ENCODE data around the gene FOLR1. TPM values are rescaled to one million over a fixed set of nuclear protein-coding genes. Genes with fewer than 3 reads are reported as not detected.

The FOLR1 gene
- total and polyA plus RNA-seq, 9 of the 15 experiments (the other 6 are each of a cell fraction or from before 2014, with no cell fraction given), result 0.22 to 2.3 (median 1.0) TPM

DNA sequence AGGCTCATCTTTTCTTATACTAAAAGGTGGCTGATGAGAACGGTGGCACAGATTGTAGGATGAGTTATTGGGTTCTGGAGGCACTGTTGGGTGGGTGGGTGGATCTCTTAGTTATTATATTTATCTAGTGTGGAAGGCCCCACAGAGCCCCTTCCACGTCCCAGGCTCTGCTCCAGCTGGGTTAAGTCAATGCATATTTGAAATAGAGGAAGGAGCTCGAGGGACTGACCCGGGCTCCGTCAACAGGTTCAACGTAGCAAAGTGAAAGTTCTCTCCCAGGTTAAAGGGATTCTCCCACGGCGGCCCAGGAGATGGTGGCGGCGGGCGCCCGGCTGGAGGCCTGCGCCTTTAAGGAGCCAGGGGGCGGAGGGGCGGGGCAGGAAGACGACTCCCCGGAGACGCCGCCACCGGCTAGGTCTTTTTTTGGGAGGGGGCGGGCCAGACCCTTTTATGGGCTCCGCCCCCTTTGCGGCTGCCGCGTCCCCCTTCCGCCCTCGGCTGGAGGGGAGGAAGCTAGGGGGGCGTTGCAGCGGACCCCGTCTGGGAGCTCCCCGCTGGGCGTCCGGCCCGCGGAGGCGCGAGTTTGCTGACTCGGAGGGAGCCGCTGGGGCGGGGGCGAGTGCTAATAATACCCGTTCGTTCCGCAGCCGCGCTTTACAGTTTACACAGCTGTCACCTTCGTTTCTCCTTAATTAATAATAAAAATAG lies 31.1 kb downstream of the FOLR1 start (continued):
- TF ChIP-seq, protein P1, sequence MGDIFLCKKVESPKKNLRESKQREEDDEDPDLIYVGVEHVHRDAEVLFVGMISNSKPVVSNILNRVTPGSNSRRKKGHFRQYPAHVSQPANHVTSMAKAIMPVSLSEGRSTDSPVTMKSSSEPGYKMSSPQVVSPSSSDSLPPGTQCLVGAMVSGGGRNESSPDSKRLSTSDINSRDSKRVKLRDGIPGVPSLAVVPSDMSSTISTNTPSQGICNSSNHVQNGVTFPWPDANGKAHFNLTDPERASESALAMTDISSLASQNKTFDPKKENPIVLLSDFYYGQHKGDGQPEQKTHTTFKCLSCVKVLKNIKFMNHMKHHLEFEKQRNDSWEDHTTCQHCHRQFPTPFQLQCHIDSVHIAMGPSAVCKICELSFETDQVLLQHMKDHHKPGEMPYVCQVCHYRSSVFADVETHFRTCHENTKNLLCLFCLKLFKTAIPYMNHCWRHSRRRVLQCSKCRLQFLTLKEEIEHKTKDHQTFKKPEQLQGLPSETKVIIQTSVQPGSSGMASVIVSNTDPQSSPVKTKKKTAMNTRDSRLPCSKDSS (IDR thresholded peaks at IDR 0.05; ENCODE audit: low read depth, partially characterized antibody), result no peak
- TF ChIP-seq FOSL1 (tag; conservative IDR thresholded peaks at IDR 0.05) (peak; percentile 24; the same call in 1 of the 2 replicates), PCBP2 (IDR thresholded peaks at IDR 0.05; ENCODE audit: low read depth, low read length, poor library complexity, severe bottlenecking) (no peak), DIDO1 (tag; IDR thresholded peaks at IDR 0.05; ENCODE audit: low read depth) (no peak), GATA2 (CRISPR knock-in tag; IDR thresholded peaks at IDR 0.05) (no peak), MAFF (IDR thresholded peaks at IDR 0.05; ENCODE audit: low read length) (no peak), ZNF175 (CRISPR knock-in tag; IDR thresholded peaks at IDR 0.05; ENCODE audit: low read depth) (no peak), CHD2 (IDR thresholded peaks at IDR 0.05; ENCODE audit: low read depth, low read length) (no peak), ZNF12 (CRISPR knock-in tag; IDR thresholded peaks at IDR 0.05) (no peak), SMARCE1 (IDR thresholded peaks at IDR 0.05) (0 out of 2 replicates have a peak, but pooled peaks have one; percentile 4), CCNT2 (IDR thresholded peaks at IDR 0.05; ENCODE audit: borderline replicate concordance, extremely low read depth, insufficient read length, low read depth, low read length) (peak; percentile 63), RAD51 (IDR thresholded peaks at IDR 0.05; ENCODE audit: borderline replicate concordance, low read depth) (no peak), RBFOX2 (IDR thresholded peaks at IDR 0.05; ENCODE audit: low read depth, low read length) (no peak), DACH1 (IDR thresholded peaks at IDR 0.05; ENCODE audit: partially characterized antibody) (peak; percentile 82), BRD4 (IDR thresholded peaks at IDR 0.05) (no peak; the same call in 1 of the 2 replicates)
- TF ChIP-seq, protein P2, sequence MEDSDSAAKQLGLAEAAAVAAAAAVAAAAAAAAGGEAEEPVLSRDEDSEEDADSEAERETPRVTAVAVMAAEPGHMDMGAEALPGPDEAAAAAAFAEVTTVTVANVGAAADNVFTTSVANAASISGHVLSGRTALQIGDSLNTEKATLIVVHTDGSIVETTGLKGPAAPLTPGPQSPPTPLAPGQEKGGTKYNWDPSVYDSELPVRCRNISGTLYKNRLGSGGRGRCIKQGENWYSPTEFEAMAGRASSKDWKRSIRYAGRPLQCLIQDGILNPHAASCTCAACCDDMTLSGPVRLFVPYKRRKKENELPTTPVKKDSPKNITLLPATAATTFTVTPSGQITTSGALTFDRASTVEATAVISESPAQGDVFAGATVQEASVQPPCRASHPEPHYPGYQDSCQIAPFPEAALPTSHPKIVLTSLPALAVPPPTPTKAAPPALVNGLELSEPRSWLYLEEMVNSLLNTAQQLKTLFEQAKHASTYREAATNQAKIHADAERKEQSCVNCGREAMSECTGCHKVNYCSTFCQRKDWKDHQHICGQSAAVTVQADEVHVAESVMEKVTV (CRISPR knock-in tag; IDR thresholded peaks at IDR 0.05), result no peak
- TF ChIP-seq, protein P3, sequence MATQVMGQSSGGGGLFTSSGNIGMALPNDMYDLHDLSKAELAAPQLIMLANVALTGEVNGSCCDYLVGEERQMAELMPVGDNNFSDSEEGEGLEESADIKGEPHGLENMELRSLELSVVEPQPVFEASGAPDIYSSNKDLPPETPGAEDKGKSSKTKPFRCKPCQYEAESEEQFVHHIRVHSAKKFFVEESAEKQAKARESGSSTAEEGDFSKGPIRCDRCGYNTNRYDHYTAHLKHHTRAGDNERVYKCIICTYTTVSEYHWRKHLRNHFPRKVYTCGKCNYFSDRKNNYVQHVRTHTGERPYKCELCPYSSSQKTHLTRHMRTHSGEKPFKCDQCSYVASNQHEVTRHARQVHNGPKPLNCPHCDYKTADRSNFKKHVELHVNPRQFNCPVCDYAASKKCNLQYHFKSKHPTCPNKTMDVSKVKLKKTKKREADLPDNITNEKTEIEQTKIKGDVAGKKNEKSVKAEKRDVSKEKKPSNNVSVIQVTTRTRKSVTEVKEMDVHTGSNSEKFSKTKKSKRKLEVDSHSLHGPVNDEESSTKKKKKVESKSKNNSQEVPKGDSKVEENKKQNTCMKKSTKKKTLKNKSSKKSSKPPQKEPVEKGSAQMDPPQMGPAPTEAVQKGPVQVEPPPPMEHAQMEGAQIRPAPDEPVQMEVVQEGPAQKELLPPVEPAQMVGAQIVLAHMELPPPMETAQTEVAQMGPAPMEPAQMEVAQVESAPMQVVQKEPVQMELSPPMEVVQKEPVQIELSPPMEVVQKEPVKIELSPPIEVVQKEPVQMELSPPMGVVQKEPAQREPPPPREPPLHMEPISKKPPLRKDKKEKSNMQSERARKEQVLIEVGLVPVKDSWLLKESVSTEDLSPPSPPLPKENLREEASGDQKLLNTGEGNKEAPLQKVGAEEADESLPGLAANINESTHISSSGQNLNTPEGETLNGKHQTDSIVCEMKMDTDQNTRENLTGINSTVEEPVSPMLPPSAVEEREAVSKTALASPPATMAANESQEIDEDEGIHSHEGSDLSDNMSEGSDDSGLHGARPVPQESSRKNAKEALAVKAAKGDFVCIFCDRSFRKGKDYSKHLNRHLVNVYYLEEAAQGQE (IDR thresholded peaks at IDR 0.05; ENCODE audit: borderline replicate concordance), result peak; percentile 12; the same call in 1 of the 2 replicates
- TF ChIP-seq, protein P3 (CRISPR knock-in tag; IDR thresholded peaks at IDR 0.05; ENCODE audit: low read depth), result no peak

Data from K562 (cell line).